ENCODE results near the gene MKX. TPM values are rescaled to one million over a fixed set of nuclear protein-coding genes. Genes with fewer than 3 reads are reported as not detected.

Gene MKX
- total and polyA plus RNA-seq, 2 experiments from 2014 or later: 0.10 to 0.90 TPM

DNA sequence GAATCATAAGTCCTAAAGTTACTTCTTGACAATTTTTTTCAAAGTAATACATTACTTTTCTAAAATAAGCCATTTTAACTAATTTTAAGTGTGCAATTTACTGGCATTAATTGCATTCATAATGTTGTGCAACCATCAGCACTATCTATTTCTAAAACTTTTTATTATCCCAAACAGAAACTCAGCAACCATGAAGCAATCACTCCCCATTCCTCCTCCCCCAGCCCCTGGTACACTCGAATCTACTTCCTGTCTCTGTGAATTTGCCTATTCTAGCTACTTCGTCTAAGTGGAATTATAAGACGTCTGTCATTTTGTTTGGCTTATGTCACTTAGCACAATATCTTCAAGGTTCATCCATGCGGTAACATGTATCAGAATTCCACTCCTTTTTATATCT is 84.9 kb downstream of the MKX start:
- DNase-seq (ENCODE audit: low spot score): no peak
- no peaks in the 10 kb centered on the region for H4K20me1 ChIP-seq (ENCODE audit: insufficient read depth, poor library complexity, severe bottlenecking)
- no peak overlapping the region for H3K4me3 ChIP-seq
- H3K4me2 ChIP-seq: no peak overlapping the region
- no peak overlapping the region for H2AFZ ChIP-seq
- no peaks in the 10 kb centered on the region for H3K27me3 ChIP-seq
- no peaks in the 10 kb centered on the region for H3K36me3 ChIP-seq (replicated peaks; ENCODE audit: insufficient read depth, low read depth)
- no peaks in the 10 kb centered on the region for H3K79me2 ChIP-seq
- 88% methylated on average over 4 of the region's 4 CpGs for WGBS (ENCODE audit: low lambda C conversion rate, missing lambda C conversion rate)
- H3K9me3 ChIP-seq (ENCODE audit: low read depth): no peaks in the 10 kb centered on the region
- no peaks in the 10 kb centered on the region for H3K9me2 ChIP-seq (replicated peaks; ENCODE audit: insufficient read depth)
- no peak overlapping the region for H3K27ac ChIP-seq
- H3K4me1 ChIP-seq (ENCODE audit: insufficient read depth): no peaks in the 10 kb centered on the region
- TF ChIP-seq, protein P1, sequence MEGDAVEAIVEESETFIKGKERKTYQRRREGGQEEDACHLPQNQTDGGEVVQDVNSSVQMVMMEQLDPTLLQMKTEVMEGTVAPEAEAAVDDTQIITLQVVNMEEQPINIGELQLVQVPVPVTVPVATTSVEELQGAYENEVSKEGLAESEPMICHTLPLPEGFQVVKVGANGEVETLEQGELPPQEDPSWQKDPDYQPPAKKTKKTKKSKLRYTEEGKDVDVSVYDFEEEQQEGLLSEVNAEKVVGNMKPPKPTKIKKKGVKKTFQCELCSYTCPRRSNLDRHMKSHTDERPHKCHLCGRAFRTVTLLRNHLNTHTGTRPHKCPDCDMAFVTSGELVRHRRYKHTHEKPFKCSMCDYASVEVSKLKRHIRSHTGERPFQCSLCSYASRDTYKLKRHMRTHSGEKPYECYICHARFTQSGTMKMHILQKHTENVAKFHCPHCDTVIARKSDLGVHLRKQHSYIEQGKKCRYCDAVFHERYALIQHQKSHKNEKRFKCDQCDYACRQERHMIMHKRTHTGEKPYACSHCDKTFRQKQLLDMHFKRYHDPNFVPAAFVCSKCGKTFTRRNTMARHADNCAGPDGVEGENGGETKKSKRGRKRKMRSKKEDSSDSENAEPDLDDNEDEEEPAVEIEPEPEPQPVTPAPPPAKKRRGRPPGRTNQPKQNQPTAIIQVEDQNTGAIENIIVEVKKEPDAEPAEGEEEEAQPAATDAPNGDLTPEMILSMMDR (IDR thresholded peaks at IDR 0.05; ENCODE audit: poor library complexity): no peak
- TF ChIP-seq EZH2phosphoT487 (IDR thresholded peaks at IDR 0.05; ENCODE audit: low read depth, severe bottlenecking, unreplicated experiment): no peak
- TF ChIP-seq EZH2 (IDR thresholded peaks at IDR 0.05; ENCODE audit: borderline replicate concordance): no peak

DNA sequence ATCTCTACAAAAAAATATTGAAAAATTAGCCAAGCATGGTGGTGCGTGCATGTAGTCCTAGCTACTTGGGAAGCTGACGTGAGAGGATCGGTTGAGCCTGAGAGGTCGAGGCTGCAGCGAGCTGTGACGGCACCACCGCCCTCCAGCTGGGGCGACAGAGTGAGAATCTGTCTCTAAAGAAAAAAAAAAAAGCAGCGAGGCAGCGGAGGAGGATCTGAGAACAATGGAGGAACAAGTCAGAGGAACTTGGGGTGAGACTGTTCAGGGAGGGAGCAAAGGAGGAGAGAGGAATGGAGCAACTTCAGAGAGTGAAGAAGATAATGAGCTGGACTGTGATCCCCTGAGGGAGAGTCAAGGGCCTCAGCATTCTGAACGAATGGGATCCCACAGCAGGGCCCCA is 85.4 kb downstream of the MKX start:
- no peaks in the 10 kb centered on the region for H3K36me3 ChIP-seq (replicated peaks; ENCODE audit: insufficient read depth, low read depth)
- WGBS (ENCODE audit: low lambda C conversion rate, missing lambda C conversion rate): 86% methylated on average over 11 of the region's 11 CpGs
- no peak overlapping the region for H3K27ac ChIP-seq
- H3K79me2 ChIP-seq: no peaks in the 10 kb centered on the region
- no peak for TF ChIP-seq EZH2 (IDR thresholded peaks at IDR 0.05; ENCODE audit: borderline replicate concordance)
- TF ChIP-seq, protein P1 (IDR thresholded peaks at IDR 0.05; ENCODE audit: poor library complexity): no peak
- TF ChIP-seq EZH2phosphoT487 (IDR thresholded peaks at IDR 0.05; ENCODE audit: low read depth, severe bottlenecking, unreplicated experiment): no peak
- no peaks in the 10 kb centered on the region for H4K20me1 ChIP-seq (ENCODE audit: insufficient read depth, poor library complexity, severe bottlenecking)
- H3K9me3 ChIP-seq (ENCODE audit: low read depth): no peaks in the 10 kb centered on the region
- DNase-seq (ENCODE audit: low spot score): no peak
- no peaks in the 10 kb centered on the region for H3K9me2 ChIP-seq (replicated peaks; ENCODE audit: insufficient read depth)
- no peak overlapping the region for H2AFZ ChIP-seq
- no peak overlapping the region for H3K4me3 ChIP-seq
- no peaks in the 10 kb centered on the region for H3K4me1 ChIP-seq (ENCODE audit: insufficient read depth)
- H3K4me2 ChIP-seq: no peak overlapping the region
- H3K27me3 ChIP-seq: no peaks in the 10 kb centered on the region

DNA sequence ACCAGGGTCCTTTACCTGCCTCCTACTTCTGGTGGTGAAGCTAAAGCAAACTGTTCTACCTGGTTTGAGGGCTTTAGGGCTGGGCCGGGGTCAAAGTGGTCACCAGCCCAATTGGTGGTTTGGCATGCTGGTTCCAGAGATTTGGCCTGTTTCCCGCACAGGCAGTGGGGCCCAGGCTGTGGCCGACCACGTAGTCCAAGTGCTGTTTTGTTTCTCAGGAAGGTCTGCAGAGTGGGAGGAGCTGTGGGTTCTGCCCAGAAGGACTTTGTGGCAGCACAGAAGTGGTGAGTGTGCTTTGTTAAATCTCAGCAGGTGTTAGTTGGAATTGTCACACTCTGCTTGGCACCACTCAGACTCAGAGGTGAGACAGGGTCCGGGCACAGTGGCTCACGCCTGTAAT is 85.8 kb downstream of the MKX start:
- no peak for DNase-seq (ENCODE audit: low spot score)
- Histone ChIP-seq H3K9me3 (ENCODE audit: low read depth) (no peaks in the 10 kb centered on the region), H3K4me2 (no peak overlapping the region), H4K20me1 (ENCODE audit: insufficient read depth, poor library complexity, severe bottlenecking) (no peaks in the 10 kb centered on the region), H3K36me3 (replicated peaks; ENCODE audit: insufficient read depth, low read depth) (no peaks in the 10 kb centered on the region), H2AFZ (no peak overlapping the region), H3K79me2 (no peaks in the 10 kb centered on the region), H3K27me3 (no peaks in the 10 kb centered on the region), H3K9me2 (replicated peaks; ENCODE audit: insufficient read depth) (no peaks in the 10 kb centered on the region), H3K4me3 (no peak overlapping the region), H3K27ac (no peak overlapping the region), H3K4me1 (ENCODE audit: insufficient read depth) (no peaks in the 10 kb centered on the region)
- TF ChIP-seq, protein P1 (IDR thresholded peaks at IDR 0.05; ENCODE audit: poor library complexity): no peak
- no peak for TF ChIP-seq EZH2phosphoT487 (IDR thresholded peaks at IDR 0.05; ENCODE audit: low read depth, severe bottlenecking, unreplicated experiment)
- TF ChIP-seq EZH2 (IDR thresholded peaks at IDR 0.05; ENCODE audit: borderline replicate concordance): no peak
- WGBS (ENCODE audit: low lambda C conversion rate, missing lambda C conversion rate): 82% methylated on average over 6 of the region's 6 CpGs

DNA sequence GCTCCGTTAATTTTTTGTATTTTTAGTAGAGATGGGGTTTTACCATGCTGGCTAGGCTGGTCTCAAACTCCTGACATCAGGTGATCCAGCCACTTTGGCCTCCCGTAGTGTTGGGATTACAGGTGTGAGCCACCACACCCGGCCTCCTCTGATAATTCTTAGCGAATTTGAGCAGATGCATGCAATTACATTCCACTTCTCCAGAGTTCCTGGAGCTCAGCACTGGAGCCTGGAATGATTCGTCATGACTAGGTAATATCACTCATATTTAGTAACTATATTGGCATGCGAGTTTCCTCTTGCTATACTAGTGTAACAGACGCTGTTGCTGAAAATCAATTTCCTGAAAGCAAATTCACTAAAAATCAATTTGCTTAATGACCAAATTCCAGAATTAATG is 86.8 kb downstream of the MKX start:
- H3K79me2 ChIP-seq: no peaks in the 10 kb centered on the region
- no peak overlapping the region for H2AFZ ChIP-seq
- TF ChIP-seq EZH2phosphoT487 (IDR thresholded peaks at IDR 0.05; ENCODE audit: low read depth, severe bottlenecking, unreplicated experiment): no peak
- TF ChIP-seq, protein P1 (IDR thresholded peaks at IDR 0.05; ENCODE audit: poor library complexity): no peak
- no peak for TF ChIP-seq EZH2 (IDR thresholded peaks at IDR 0.05; ENCODE audit: borderline replicate concordance)
- no peaks in the 10 kb centered on the region for H3K9me2 ChIP-seq (replicated peaks; ENCODE audit: insufficient read depth)
- no peak overlapping the region for H3K4me3 ChIP-seq
- no peaks in the 10 kb centered on the region for H3K4me1 ChIP-seq (ENCODE audit: insufficient read depth)
- no peaks in the 10 kb centered on the region for H3K27me3 ChIP-seq
- H3K27ac ChIP-seq: no peak overlapping the region
- WGBS (ENCODE audit: low lambda C conversion rate, missing lambda C conversion rate): 94% methylated on average over 7 of the region's 7 CpGs
- no peaks in the 10 kb centered on the region for H4K20me1 ChIP-seq (ENCODE audit: insufficient read depth, poor library complexity, severe bottlenecking)
- H3K9me3 ChIP-seq (ENCODE audit: low read depth): no peaks in the 10 kb centered on the region
- DNase-seq (ENCODE audit: low spot score): no peak
- no peaks in the 10 kb centered on the region for H3K36me3 ChIP-seq (replicated peaks; ENCODE audit: insufficient read depth, low read depth)
- H3K4me2 ChIP-seq: no peak overlapping the region
